ENCODE measurements around the gene LMX1B.

- TF ChIP-seq REST (IDR thresholded peaks at IDR 0.05; ENCODE audit: insufficient read depth in 1 of 2, low read depth in 2 of 2, low read length in 2 of 2) (no peak), POLR2AphosphoS5 (IDR thresholded peaks at IDR 0.05; ENCODE audit: low read depth, low read length) (no peak)
Observed at GRCh38 chr9:126615245-126615790, 1.6 kb downstream of the LMX1B start.

Measured in PFSK-1 (cell line).